Epithelial cell of esophagus (primary cell): ENCODE data around the gene DCLK2.

Experiments used
- DNase-seq: peaks from one replicate; pipeline ENCODE4 v3.0.0; 2010; ENCODE audit warnings: low read depth
- H3K4me3 ChIP-seq: 2 replicates; pipeline ENCODE4 v1.5.1; 2011; ENCODE audit warnings: mild to moderate bottlenecking, low read length, control low read depth
- CTCF ChIP-seq: IDR thresholded peaks from 2 replicates; pipeline ENCODE4 v1.5.1; 2011; ENCODE audit warnings: low read depth, mild to moderate bottlenecking, low read length, control low read depth, inconsistent platforms; ENCODE audit not compliant: insufficient read depth; ENCODE audit errors: missing control alignments

DCLK2 gene

GRCh38 chr4:150078579-150079080 lies 385 bp downstream of the DCLK2 start:
- no peak for TF ChIP-seq CTCF
- H3K4me3 ChIP-seq, result peak overlapping the region; percentile 35
- DNase-seq, result peak; percentile 26

- peak overlapping the region; percentile 35 for H3K4me3 ChIP-seq
- TF ChIP-seq CTCF, result no peak
- DNase-seq, result peak; percentile 17
Observed at GRCh38 chr4:150079081-150079581, 886 bp downstream of the DCLK2 start.

- TF ChIP-seq CTCF, result no peak
- no peak overlapping the region for H3K4me3 ChIP-seq
Observed at GRCh38 chr4:150080337-150080736, 2.1 kb downstream of the DCLK2 start.

GRCh38 chr4:150080875-150081274 lies 2.6 kb downstream of the DCLK2 start:
- TF ChIP-seq CTCF, result no peak
- H3K4me3 ChIP-seq, result no peak overlapping the region
- DNase-seq, result no peak

More at GRCh38 chr4:150080337-150080736, 2.1 kb downstream of the DCLK2 start:
- no peak for DNase-seq

- DNase-seq, result no peak
- H3K4me3 ChIP-seq, result no peak overlapping the region
- no peak for TF ChIP-seq CTCF
Observed at GRCh38 chr4:150082241-150082640, 4.0 kb downstream of the DCLK2 start.

- no peak overlapping the region for H3K4me3 ChIP-seq
- no peak for TF ChIP-seq CTCF
- peak; percentile 64 for DNase-seq
Observed at GRCh38 chr4:150087006-150087405, 8.8 kb downstream of the DCLK2 start.

- no peak for TF ChIP-seq CTCF
- H3K4me3 ChIP-seq, result no peak overlapping the region
- DNase-seq, result peak; percentile 63
Observed at GRCh38 chr4:150089732-150090131, 11.5 kb downstream of the DCLK2 start.
